BJ (cell line): ENCODE data around the gene PORCN. TPM values are rescaled to one million over a fixed set of nuclear protein-coding genes. Genes with fewer than 3 reads are reported as not detected.

ENCODE experiments used
- CTCF ChIA-PET: fragments of 350-600 bp; formaldehyde crosslinking; extraction: SDS; loops from one replicate; lab custom pipeline; 2021; ENCODE audit warnings: antibody characterized with exemption, inconsistent platforms; lab: Yijun Ruan, JAX
- POLR2A ChIA-PET: fragments of 300-600 bp; sonication (Branson Sonifier 250); formaldehyde crosslinking; extraction: SDS; loops from one replicate; lab custom pipeline; 2021; ENCODE audit warnings: antibody characterized with exemption; lab: Charles Lee
- DNase-seq: peaks from one replicate; pipeline ENCODE4 v3.0.0-alpha.2; 2011; ENCODE audit warnings: low read depth
- H3K27me3 ChIP-seq: 2 replicates; pipeline ENCODE4 v1.6.0; 2011; ENCODE audit warnings: low read length; ENCODE audit not compliant: control insufficient read depth, insufficient read depth
- H3K36me3 ChIP-seq: 2 replicates; pipeline ENCODE4 v1.5.1; 2011; ENCODE audit warnings: low read length; ENCODE audit not compliant: control insufficient read depth, insufficient read depth
- H3K4me3 ChIP-seq: 2 replicates; pipeline ENCODE4 v1.5.1; 2011; ENCODE audit warnings: low read depth, mild to moderate bottlenecking, control low read depth, low read length
- polyA plus RNA-seq: library from polyadenylated mRNA; depleted of rRNA; stranded (reverse); fragments of >200 nt; gene quantifications from 2 replicates; pipeline ENCODE4 v1.2.3, GENCODE V29; 2011
- TF ChIP-seq, protein P1 (sequence below): IDR thresholded peaks from 2 replicates; pipeline ENCODE4 v1.5.1; 2011; ENCODE audit warnings: low read depth, mild to moderate bottlenecking, control low read depth, inconsistent platforms, low read length, moderate library complexity; ENCODE audit not compliant: insufficient read depth

The PORCN gene
- polyA plus RNA-seq, 1 experiment: 18.0 TPM

DNA sequence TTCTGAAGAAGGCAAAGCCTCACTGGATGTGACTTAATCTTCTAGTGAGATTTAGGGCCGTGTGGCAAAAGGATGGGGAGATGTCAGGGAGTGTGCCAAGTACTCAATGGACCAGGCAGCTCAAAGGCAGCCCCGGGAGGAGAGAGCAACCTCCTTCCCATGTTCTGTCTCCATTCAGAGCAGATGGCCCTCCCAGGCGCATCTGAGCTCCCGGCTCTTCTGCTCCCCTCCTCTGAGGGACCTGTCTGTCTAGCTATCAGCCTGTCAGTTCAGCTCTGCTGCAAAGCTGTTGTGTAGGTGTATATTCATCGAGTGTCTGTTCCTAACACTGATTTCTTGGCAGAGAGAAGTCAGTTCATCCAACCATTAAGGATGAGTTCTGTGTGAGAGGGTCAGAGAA is 10.9 kb upstream of the PORCN start:
- ChIA-PET POLR2A (no interaction called here), CTCF (no interaction called here)
- Histone ChIP-seq H3K27me3 (no peaks in the 10 kb centered on the region), H3K4me3 (no peak overlapping the region), H3K36me3 (no peaks in the 10 kb centered on the region)
- no peak for DNase-seq
- TF ChIP-seq, protein P1, sequence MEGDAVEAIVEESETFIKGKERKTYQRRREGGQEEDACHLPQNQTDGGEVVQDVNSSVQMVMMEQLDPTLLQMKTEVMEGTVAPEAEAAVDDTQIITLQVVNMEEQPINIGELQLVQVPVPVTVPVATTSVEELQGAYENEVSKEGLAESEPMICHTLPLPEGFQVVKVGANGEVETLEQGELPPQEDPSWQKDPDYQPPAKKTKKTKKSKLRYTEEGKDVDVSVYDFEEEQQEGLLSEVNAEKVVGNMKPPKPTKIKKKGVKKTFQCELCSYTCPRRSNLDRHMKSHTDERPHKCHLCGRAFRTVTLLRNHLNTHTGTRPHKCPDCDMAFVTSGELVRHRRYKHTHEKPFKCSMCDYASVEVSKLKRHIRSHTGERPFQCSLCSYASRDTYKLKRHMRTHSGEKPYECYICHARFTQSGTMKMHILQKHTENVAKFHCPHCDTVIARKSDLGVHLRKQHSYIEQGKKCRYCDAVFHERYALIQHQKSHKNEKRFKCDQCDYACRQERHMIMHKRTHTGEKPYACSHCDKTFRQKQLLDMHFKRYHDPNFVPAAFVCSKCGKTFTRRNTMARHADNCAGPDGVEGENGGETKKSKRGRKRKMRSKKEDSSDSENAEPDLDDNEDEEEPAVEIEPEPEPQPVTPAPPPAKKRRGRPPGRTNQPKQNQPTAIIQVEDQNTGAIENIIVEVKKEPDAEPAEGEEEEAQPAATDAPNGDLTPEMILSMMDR: no peak

DNA sequence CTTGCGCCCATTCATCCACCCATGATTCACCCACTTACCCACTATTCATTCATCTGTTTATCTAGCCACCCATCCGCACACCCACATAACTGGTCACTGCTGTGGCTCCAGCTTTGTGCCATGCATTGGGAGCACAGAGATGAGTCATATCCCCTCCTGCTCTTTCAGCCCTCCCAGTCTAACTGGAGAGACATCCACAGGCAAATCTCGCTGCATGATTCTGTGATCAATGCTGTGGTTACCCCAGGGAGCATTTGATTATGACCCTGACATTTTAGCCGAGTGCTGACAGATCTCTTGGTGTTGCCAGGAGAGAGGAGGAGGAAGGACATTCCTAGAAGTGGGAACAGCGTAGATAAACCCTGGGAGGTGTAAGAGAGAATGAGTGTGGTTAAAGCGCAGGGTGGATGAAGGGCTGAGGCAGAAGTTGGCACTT is 10.4 kb upstream of the PORCN start:
- H3K4me3 ChIP-seq: no peak overlapping the region
- ChIA-PET POLR2A (no interaction called here), CTCF (no interaction called here)
- H3K36me3 ChIP-seq: no peaks in the 10 kb centered on the region
- TF ChIP-seq, protein P1: no peak
- DNase-seq: no peak
- no peaks in the 10 kb centered on the region for H3K27me3 ChIP-seq

DNA sequence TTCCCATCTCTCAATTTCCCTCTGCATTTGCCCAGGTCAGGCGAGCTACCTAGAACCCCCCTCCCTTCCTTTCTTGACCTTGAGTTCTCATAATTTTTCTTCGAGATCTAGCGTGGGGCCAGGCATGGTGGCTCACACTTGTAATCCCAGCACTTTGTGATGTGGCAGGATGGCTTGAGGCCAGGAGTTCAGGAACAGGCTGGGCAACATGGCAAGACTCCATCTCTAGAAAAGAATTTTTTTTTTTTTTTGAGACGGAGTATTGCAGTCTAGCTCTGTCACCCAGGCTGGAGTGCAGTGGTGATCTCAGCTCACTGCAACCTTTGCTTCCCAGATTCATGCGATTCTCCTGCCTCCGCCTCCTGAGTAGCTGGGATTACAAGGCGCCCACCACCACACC is 4.5 kb upstream of the PORCN start:
- CTCF ChIA-PET: no interaction called here

DNA sequence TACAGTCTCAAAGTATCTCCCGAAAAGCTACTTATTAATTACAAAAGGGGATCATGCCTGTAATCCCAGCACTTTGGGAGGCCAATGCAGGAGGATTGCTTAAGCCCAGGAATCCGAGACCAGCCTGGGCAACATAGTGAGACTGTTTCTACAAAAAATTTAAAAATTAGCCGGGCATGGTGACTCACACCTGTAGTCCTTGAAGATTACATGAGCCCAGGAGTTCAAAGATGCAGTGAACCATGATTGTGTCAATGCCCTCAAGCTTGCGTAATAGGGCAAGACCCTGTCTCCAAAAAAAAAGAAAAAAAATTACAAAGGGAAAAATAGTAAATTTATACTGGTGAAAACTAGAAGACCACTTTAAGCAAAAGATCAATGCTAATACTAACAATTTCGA is 3.3 kb upstream of the PORCN start:
- Histone ChIP-seq H3K27me3 (no peaks in the 10 kb centered on the region), H3K4me3 (no peak overlapping the region), H3K36me3 (no peaks in the 10 kb centered on the region)
- ChIA-PET CTCF (no interaction called here), POLR2A (no interaction called here)
- TF ChIP-seq, protein P1: no peak
- DNase-seq: no peak

More for the DNA sequence above, 4.5 kb upstream of the PORCN start:
- H3K36me3 ChIP-seq: no peaks in the 10 kb centered on the region
- no peak overlapping the region for H3K4me3 ChIP-seq
- POLR2A ChIA-PET: interaction anchor here (0.7 kb wide), 1 partner anchor 421 kb away, joined by 6 read pairs; no protein-coding TSS in a partner anchor
- TF ChIP-seq, protein P1: no peak
- no peak for DNase-seq
- H3K27me3 ChIP-seq: no peaks in the 10 kb centered on the region

DNA sequence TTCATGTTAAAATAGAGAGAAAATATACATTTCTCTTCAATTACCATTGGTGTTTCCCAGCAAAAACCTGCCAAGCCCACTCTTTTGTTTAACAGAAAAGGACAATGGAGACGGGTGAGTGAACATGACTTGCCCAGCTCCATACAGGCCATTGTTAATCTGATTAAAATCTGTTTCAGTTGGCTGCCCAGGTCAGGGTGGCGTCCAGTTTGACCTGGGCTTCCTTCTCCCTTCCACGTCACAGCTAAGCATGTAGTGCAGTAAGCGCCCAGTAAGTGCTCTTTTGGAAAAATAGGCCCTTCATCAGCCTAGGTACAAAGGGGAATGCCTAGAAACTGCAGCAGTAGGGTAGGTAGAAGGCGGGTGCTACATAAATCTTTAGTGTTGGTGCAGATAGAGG is 1.5 kb upstream of the PORCN start:
- TF ChIP-seq, protein P1: no peak
- H3K4me3 ChIP-seq: no peak overlapping the region
- no peak for DNase-seq
- CTCF ChIA-PET: interaction anchor here (1.3 kb wide), 1 partner anchor 33 kb away, joined by 3 read pairs; no protein-coding TSS in a partner anchor
- no peaks in the 10 kb centered on the region for H3K27me3 ChIP-seq
- POLR2A ChIA-PET: no interaction called here
- H3K36me3 ChIP-seq: no peaks in the 10 kb centered on the region
